ENCODE data around the gene LUC7L3. TPM values are rescaled to one million over a fixed set of nuclear protein-coding genes. Genes with fewer than 3 reads are reported as not detected.
A peak's percentile ranks its signal among the peaks of the same experiment; 100 is the strongest.

Gene LUC7L3, protein sequence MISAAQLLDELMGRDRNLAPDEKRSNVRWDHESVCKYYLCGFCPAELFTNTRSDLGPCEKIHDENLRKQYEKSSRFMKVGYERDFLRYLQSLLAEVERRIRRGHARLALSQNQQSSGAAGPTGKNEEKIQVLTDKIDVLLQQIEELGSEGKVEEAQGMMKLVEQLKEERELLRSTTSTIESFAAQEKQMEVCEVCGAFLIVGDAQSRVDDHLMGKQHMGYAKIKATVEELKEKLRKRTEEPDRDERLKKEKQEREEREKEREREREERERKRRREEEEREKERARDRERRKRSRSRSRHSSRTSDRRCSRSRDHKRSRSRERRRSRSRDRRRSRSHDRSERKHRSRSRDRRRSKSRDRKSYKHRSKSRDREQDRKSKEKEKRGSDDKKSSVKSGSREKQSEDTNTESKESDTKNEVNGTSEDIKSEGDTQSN
- total RNA-seq: 100 to 1,000 TPM in 3 of 4 donors, 10 to 100 TPM in 1; 62.8 to 984 (median 159) TPM

DNA sequence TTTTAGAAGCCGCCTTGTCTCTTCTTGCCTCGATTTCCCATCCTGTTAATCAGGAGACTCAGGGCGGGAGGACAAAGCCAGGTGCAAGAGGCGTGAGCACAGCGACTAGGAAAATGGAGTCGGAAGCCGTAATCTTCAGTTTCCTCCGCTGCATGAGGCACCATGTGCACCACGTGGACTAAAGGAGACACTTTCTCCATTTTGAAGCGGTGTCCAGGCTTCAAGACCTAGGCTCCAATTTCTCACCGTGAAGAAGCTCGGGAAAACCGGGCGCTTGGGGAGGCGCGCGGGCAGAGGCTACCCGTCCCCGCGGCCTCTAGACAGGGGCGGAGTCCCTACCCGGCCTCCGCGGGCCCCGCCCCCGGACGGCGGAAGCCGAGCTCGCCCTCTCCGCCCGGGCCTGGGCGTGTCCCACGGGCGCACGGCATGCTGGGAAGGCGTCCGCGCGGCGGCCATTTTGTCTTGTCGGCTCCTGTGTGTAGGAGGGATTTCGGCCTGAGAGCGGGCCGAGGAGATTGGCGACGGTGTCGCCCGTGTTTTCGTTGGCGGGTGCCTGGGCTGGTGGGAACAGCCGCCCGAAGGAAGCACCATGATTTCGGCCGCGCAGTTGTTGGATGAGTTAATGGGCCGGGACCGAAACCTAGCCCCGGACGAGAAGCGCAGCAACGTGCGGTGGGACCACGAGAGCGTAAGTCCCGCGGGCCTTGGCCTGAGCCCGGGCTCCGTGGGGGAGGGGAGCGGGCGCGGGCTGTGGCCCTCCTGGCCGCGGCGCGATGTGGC is at the start of gene LUC7L3:
Gene LUC7L3 (plus strand): TSS at position 460 of the 780 bp plus-strand sequence. CDS start 130 bp downstream, at position 590.
- peak; percentile 95 for DNase-seq
- TF ChIP-seq POLR2AphosphoS5 (IDR thresholded peaks at IDR 0.05): peak; percentile 77 to 94 (median 92)
- TF ChIP-seq EP300 (IDR thresholded peaks at IDR 0.05; ENCODE audit: low read depth): no peak
- TF ChIP-seq, protein P1, sequence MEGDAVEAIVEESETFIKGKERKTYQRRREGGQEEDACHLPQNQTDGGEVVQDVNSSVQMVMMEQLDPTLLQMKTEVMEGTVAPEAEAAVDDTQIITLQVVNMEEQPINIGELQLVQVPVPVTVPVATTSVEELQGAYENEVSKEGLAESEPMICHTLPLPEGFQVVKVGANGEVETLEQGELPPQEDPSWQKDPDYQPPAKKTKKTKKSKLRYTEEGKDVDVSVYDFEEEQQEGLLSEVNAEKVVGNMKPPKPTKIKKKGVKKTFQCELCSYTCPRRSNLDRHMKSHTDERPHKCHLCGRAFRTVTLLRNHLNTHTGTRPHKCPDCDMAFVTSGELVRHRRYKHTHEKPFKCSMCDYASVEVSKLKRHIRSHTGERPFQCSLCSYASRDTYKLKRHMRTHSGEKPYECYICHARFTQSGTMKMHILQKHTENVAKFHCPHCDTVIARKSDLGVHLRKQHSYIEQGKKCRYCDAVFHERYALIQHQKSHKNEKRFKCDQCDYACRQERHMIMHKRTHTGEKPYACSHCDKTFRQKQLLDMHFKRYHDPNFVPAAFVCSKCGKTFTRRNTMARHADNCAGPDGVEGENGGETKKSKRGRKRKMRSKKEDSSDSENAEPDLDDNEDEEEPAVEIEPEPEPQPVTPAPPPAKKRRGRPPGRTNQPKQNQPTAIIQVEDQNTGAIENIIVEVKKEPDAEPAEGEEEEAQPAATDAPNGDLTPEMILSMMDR (IDR thresholded peaks at IDR 0.05): no peak
- TF ChIP-seq POLR2A (IDR thresholded peaks at IDR 0.05): peak; percentile 89
- Histone ChIP-seq H3K27ac (peak within 1 kb of the TSS; percentile 97 to 99 (median 98)), H3K4me3 (peak within 1 kb of the TSS; percentile 76 to 94 (median 89)), H3K4me1 (peaks cover 21 to 44% (median 36%) of the 10 kb centered on the region in 4 donors), H3K9me3 (no peaks in the 10 kb centered on the region), H3K36me3 (no peaks in the 10 kb centered on the region), H3K27me3 (no peaks in the 10 kb centered on the region)
- in situ Hi-C loops (cut with MboI; ENCODE audit: low pct_ligation_motif_present in 1 of 4, low pct_unique_long_range_greater_than_20kb in 1 of 4, low sequenced_read_pairs in 3 of 4): no loop called here
- 1% methylated on average over 13 to 69 of the region's 76 CpGs for WGBS, 2 donors (ENCODE audit: low coverage in 1 of 2)
- intact Hi-C loops (cut with DNase I; ENCODE audit: low total_unique reads): no loop called here

DNA sequence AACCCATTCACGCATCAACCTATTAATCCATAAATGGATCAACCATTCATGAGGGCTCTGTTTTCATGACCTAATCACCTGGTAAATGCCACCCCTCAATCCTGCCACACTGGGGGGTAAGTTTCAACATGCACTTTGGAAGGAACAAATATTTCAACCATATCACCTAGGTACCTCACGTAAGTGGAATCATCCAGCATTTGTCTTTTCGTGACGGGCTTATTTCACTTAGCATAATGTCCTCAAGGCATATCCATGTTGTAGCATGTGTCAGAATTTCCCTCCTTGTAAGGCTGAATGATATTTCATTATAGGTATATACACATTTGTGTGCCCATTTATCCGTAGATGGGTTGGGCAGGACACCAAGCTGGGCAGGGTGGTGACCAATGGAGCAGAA is 47.3 kb upstream of the LUC7L3 start:
- 91 to 93% methylated on average over 4 to 5 of the region's 5 CpGs for WGBS, 2 donors (ENCODE audit: low coverage in 1 of 2)
- H3K4me3 ChIP-seq: no peak overlapping the region
- in situ Hi-C loops (cut with MboI; ENCODE audit: low pct_ligation_motif_present in 1 of 4, low pct_unique_long_range_greater_than_20kb in 1 of 4, low sequenced_read_pairs in 3 of 4): no loop called here

DNA sequence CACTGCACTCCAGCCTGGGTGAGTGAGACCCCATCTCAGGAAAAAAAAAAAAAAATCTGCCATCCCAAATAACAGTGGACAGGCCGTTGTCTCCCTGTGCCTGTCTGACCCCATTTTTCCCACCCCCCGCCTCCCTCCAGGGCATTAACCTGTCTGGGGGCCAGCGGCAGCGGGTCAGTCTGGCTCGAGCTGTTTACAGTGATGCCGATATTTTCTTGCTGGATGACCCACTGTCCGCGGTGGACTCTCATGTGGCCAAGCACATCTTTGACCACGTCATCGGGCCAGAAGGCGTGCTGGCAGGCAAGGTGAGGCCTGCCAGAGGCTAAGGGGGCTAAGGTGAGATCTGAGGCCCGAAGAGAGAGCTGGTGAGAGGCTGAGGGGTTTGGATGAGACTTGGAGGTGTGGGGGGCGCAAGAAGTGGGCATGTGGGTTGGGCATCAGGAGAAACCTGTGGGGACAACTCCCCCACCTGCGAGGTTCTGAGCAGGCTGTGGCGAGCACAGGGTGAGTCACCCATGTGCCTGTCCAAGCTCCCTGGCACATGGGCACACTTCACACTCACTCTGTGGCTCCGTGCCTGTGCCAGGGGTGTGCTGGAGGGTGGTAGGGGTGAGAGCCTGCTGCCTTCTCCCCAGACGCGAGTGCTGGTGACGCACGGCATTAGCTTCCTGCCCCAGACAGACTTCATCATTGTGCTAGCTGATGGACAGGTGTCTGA is 46.4 kb upstream of the LUC7L3 start:
- Histone ChIP-seq H3K9me3 (no peaks in the 10 kb centered on the region), H3K27ac (peak overlapping the region in 1 of 4 donors; percentile 75), H3K4me3 (no peak overlapping the region), H3K4me1 (peaks cover 2 to 30% (median 23%) of the 10 kb centered on the region in 4 donors), H3K36me3 (no peaks in the 10 kb centered on the region), H3K27me3 (no peaks in the 10 kb centered on the region)
- no peak for DNase-seq
- TF ChIP-seq EP300 (IDR thresholded peaks at IDR 0.05; ENCODE audit: low read depth) (no peak), POLR2A (IDR thresholded peaks at IDR 0.05) (no peak), POLR2AphosphoS5 (IDR thresholded peaks at IDR 0.05) (no peak)
- TF ChIP-seq, protein P1 (IDR thresholded peaks at IDR 0.05): no peak
- WGBS, 2 donors (ENCODE audit: low coverage in 1 of 2): 88 to 98% methylated on average over 5 to 20 of the region's 20 CpGs
- intact Hi-C loops (cut with DNase I; ENCODE audit: low total_unique reads): no loop called here
- in situ Hi-C loops (cut with MboI; ENCODE audit: low pct_ligation_motif_present in 1 of 4, low pct_unique_long_range_greater_than_20kb in 1 of 4, low sequenced_read_pairs in 3 of 4): no loop called here

More for the DNA sequence above, 47.3 kb upstream of the LUC7L3 start:
- Histone ChIP-seq H3K27ac (no peak overlapping the region), H3K36me3 (no peaks in the 10 kb centered on the region), H3K4me1 (peaks cover 2 to 30% (median 23%) of the 10 kb centered on the region in 4 donors), H3K27me3 (no peaks in the 10 kb centered on the region), H3K9me3 (no peaks in the 10 kb centered on the region)
- intact Hi-C loops (cut with DNase I; ENCODE audit: low total_unique reads): no loop called here
- DNase-seq: no peak
- no peak for TF ChIP-seq EP300 (IDR thresholded peaks at IDR 0.05; ENCODE audit: low read depth)
- TF ChIP-seq POLR2A (IDR thresholded peaks at IDR 0.05): no peak
- TF ChIP-seq, protein P1 (IDR thresholded peaks at IDR 0.05): no peak
- TF ChIP-seq POLR2AphosphoS5 (IDR thresholded peaks at IDR 0.05): no peak
